Neutrophil (primary cell): ENCODE measurements around the gene TDP1.

Experiments
- H3K27ac ChIP-seq: fragments of 200-600 bp; sonication (generic); 2 replicates; pipeline ENCODE4 v1.5.1; 2016; ENCODE audit warnings: mild to moderate bottlenecking, moderate library complexity
- H3K27me3 ChIP-seq: fragments of 200-600 bp; sonication (generic); 2 replicates; pipeline ENCODE4 v1.6.0; 2016; ENCODE audit warnings: mild to moderate bottlenecking
- H3K36me3 ChIP-seq: fragments of 200-600 bp; sonication (generic); 2 replicates; pipeline ENCODE4 v1.5.1; 2017
- H3K4me1 ChIP-seq, 2 experiments: fragments of 200-600 bp in 1 of 2; sonication (generic) in 1 of 2; 1 replicate in 1 of 2; 2 replicates in 1 of 2; pipeline versions ENCODE4 v1.5.1 to v1.6.1; 2013 to 2016; ENCODE audit warnings: low read depth in 1 of 2, low read length in 1 of 2, mild to moderate bottlenecking in 1 of 2, moderate library complexity in 1 of 2; ENCODE audit not compliant: control insufficient read depth in 1 of 2, insufficient read depth in 1 of 2
- H3K4me3 ChIP-seq, 2 experiments: fragments of 200-600 bp in 1 of 2; sonication (generic) in 1 of 2; 1 replicate in 1 of 2; 2 replicates in 1 of 2; pipeline ENCODE4 v1.5.1; 2013 to 2016; ENCODE audit warnings: low read depth in 1 of 2, low read length in 1 of 2, mild to moderate bottlenecking in 1 of 2, moderate library complexity in 1 of 2
- H3K9me3 ChIP-seq: fragments of 200-600 bp; sonication (generic); 2 replicates; pipeline ENCODE4 v1.5.1; 2016
- CTCF ChIP-seq: fragments of 200-600 bp; sonication (generic); IDR thresholded peaks from 2 replicates; pipeline ENCODE4 v1.5.1; 2016; ENCODE audit warnings: antibody characterized with exemption

The TDP1 gene

GRCh38 chr14:89955745-89956660, at the start of gene TDP1:
Gene TDP1 (plus strand): TSS chr14:89955927. CDS start chr14:89963115, 7,188 bp downstream.
- Histone ChIP-seq H3K27me3 (no peaks in the 10 kb centered on the region), H3K9me3 (no peaks in the 10 kb centered on the region), H3K27ac (peak within 1 kb of the TSS; percentile 91), H3K36me3 (no peaks in the 10 kb centered on the region), H3K4me1 (peaks cover 20 to 33% of the 10 kb centered on the region in 2 experiments), H3K4me3 (peak within 1 kb of the TSS; percentile 90 to 91)
- TF ChIP-seq CTCF: peak; percentile 69

GRCh38 chr14:89906000-89906399, 49.7 kb upstream of the TDP1 start:
- no peaks in the 10 kb centered on the region for H3K9me3 ChIP-seq
- H3K27me3 ChIP-seq: no peaks in the 10 kb centered on the region
- TF ChIP-seq CTCF: no peak
- H3K4me3 ChIP-seq: no peak overlapping the region
- H3K36me3 ChIP-seq: no peaks in the 10 kb centered on the region
- H3K27ac ChIP-seq: no peak overlapping the region
- H3K4me1 ChIP-seq: no peaks in the 10 kb centered on the region

GRCh38 chr14:89907655-89908054, 48.1 kb upstream of the TDP1 start:
- H3K27ac ChIP-seq: no peak overlapping the region
- H3K9me3 ChIP-seq: no peaks in the 10 kb centered on the region
- H3K4me3 ChIP-seq: no peak overlapping the region
- no peaks in the 10 kb centered on the region for H3K36me3 ChIP-seq
- peaks cover 0 to 1% of the 10 kb centered on the region in 2 experiments for H3K4me1 ChIP-seq
- TF ChIP-seq CTCF: no peak
- peaks cover under 1% of the 10 kb centered on the region for H3K27me3 ChIP-seq

- Histone ChIP-seq H3K4me3 (no peak overlapping the region), H3K27me3 (peaks cover 4% of the 10 kb centered on the region), H3K4me1 (peaks cover 0 to 3% of the 10 kb centered on the region in 2 experiments), H3K36me3 (no peaks in the 10 kb centered on the region), H3K27ac (no peak overlapping the region), H3K9me3 (no peaks in the 10 kb centered on the region)
- no peak for TF ChIP-seq CTCF
Observed at GRCh38 chr14:89908712-89909450, 46.8 kb upstream of the TDP1 start.

- H3K27ac ChIP-seq: no peak overlapping the region
- H3K4me1 ChIP-seq: peaks cover 0 to 3% of the 10 kb centered on the region in 2 experiments
- TF ChIP-seq CTCF: no peak
- peaks cover 4% of the 10 kb centered on the region for H3K27me3 ChIP-seq
- H3K4me3 ChIP-seq: no peak overlapping the region
- no peaks in the 10 kb centered on the region for H3K9me3 ChIP-seq
- H3K36me3 ChIP-seq: no peaks in the 10 kb centered on the region
Observed at GRCh38 chr14:89909586-89909985, 46.1 kb upstream of the TDP1 start.
